HepG2 (cell line): ENCODE measurements around the gene LHX3. TPM values are rescaled to one million over a fixed set of nuclear protein-coding genes. Genes with fewer than 3 reads are reported as not detected.

Experiments
- ATAC-seq: fragments of 200-7000 bp; cut with Tn5 transposase; 3 replicates; pipeline ENCODE4 v1.9.1; 2020; ENCODE audit warnings: mild to moderate bottlenecking, moderate library complexity
- BruUV-seq: library from RNA; stranded (reverse); fragments of 400-500 nt; replicated peaks from 2 replicates; lab custom pipeline; 2021; lab: Mats Ljungman, UMichigan
- CTCF ChIA-PET: fragments of 300-600 bp; formaldehyde crosslinking; extraction: SDS; loops from one replicate; lab custom pipeline; 2021; ENCODE audit warnings: low total read pairs, inconsistent platforms, low intra/inter-chr PET ratio; lab: Yijun Ruan, JAX
- POLR2A ChIA-PET: fragments of 350-600 bp; sonication (Branson Sonifier 250); formaldehyde crosslinking; loops from one replicate; lab custom pipeline; 2020; ENCODE audit warnings: antibody characterized with exemption, inconsistent platforms; lab: Yijun Ruan, JAX
- DNase-seq: peaks from one replicate; pipeline ENCODE4 v3.0.0-alpha.2; 2015; ENCODE audit warnings: low spot score
- FAIRE-seq: peaks from 3 replicates; lab custom pipeline; 2011; peaks lifted over from hg19 to GRCh38; lab: Jason Lieb, UNC
- H2AFZ ChIP-seq: one replicate; pipeline ENCODE4 v1.6.1; 2011; ENCODE audit warnings: low read length, inconsistent platforms
- H3K27ac ChIP-seq: fragments of 300-600 bp; 3 replicates; pipeline ENCODE4 v1.8.0; 2011; ENCODE audit warnings: mixed run types, mild to moderate bottlenecking, mixed read lengths, low read length, inconsistent platforms; ENCODE audit not compliant: insufficient read depth; ENCODE audit errors: extremely low read length
- H3K27me3 ChIP-seq, 2 experiments: fragments of 200-600 bp in 1 of 2; 2 replicates in 1 of 2; 3 replicates in 1 of 2; pipeline versions ENCODE4 v1.6.0 to v1.8.0; 2011; ENCODE audit warnings: low read length in 2 of 2, mild to moderate bottlenecking in 2 of 2, moderate library complexity in 2 of 2, inconsistent platforms in 1 of 2; ENCODE audit not compliant: insufficient read depth in 2 of 2, control insufficient read depth in 1 of 2
- H3K36me3 ChIP-seq, 2 experiments: fragments of 200-600 bp in 1 of 2; replicated peaks in 1 of 2; 2 replicates in 1 of 2; 3 replicates in 1 of 2; pipeline versions ENCODE4 v1.5.1 to v1.8.0; 2011; ENCODE audit warnings: low read length in 2 of 2, inconsistent platforms in 1 of 2; ENCODE audit not compliant: insufficient read depth in 2 of 2, control insufficient read depth in 1 of 2
- H3K4me1 ChIP-seq: 2 replicates; pipeline ENCODE4 v1.5.1; 2012; ENCODE audit warnings: low read length, inconsistent platforms; ENCODE audit not compliant: insufficient read depth
- H3K4me2 ChIP-seq: 2 replicates; pipeline ENCODE4 v1.6.0; 2011; ENCODE audit warnings: low read depth, low read length, inconsistent platforms
- H3K4me3 ChIP-seq, 3 experiments: fragments of 200-600 bp in 1 of 3; sonication (generic), shearing (Covaris generic) in 1 of 3; replicated peaks in 1 of 3; 2 replicates each; pipeline ENCODE4 v1.5.1; 2011 to 2016; ENCODE audit warnings: low read length in 3 of 3, inconsistent platforms in 2 of 3, low read depth in 2 of 3, mild to moderate bottlenecking in 2 of 3, control low read depth in 1 of 3, mixed read lengths in 1 of 3; ENCODE audit not compliant: insufficient read depth in 1 of 3
- H3K79me2 ChIP-seq: one replicate; pipeline ENCODE4 v1.6.1; 2011; ENCODE audit warnings: low read length, inconsistent platforms; ENCODE audit not compliant: insufficient read depth
- H3K9ac ChIP-seq: 2 replicates; pipeline ENCODE4 v1.6.0; 2011; ENCODE audit warnings: mild to moderate bottlenecking, low read depth, low read length, inconsistent platforms; ENCODE audit not compliant: insufficient read depth
- H3K9me3 ChIP-seq: 2 replicates; pipeline ENCODE4 v1.5.1; 2012; ENCODE audit warnings: mild to moderate bottlenecking, low read length
- H4K20me1 ChIP-seq: 2 replicates; pipeline ENCODE4 v1.6.0; 2011; ENCODE audit warnings: inconsistent platforms, mild to moderate bottlenecking, low read length, moderate library complexity; ENCODE audit not compliant: insufficient read depth
- ATRX ChIP-seq: sonication (generic); formaldehyde crosslinking; IDR thresholded peaks from 2 replicates; pipeline ENCODE4 v1.4.0; 2020; ENCODE audit warnings: missing genetic modification reagents, borderline replicate concordance
- HOXA3 ChIP-seq: sonication (generic); formaldehyde crosslinking; IDR thresholded peaks from 2 replicates; pipeline ENCODE4 v1.5.0; 2020; ENCODE audit warnings: missing genetic modification reagents
- MZF1 ChIP-seq: sonication (generic); formaldehyde crosslinking; IDR thresholded peaks from 2 replicates; pipeline ENCODE4 v1.8.1; 2023; ENCODE audit warnings: mild to moderate bottlenecking, missing genetic modification reagents, borderline replicate concordance
- NCOA5 ChIP-seq: sonication (generic); formaldehyde crosslinking; IDR thresholded peaks from 2 replicates; pipeline ENCODE4 v1.4.0; 2020; ENCODE audit warnings: missing genetic modification reagents
- NFYB ChIP-seq: sonication (generic); formaldehyde crosslinking; IDR thresholded peaks from 2 replicates; pipeline ENCODE4 v1.4.0; 2020; ENCODE audit warnings: missing genetic modification reagents
- NR1H2 ChIP-seq: sonication (generic); formaldehyde crosslinking; IDR thresholded peaks from 2 replicates; pipeline ENCODE4 v1.8.1; 2022; ENCODE audit warnings: low read depth, missing genetic modification reagents, borderline replicate concordance
- PRPF4 ChIP-seq: fragments of 200-400 bp; formaldehyde crosslinking; IDR thresholded peaks from 2 replicates; pipeline ENCODE4 v1.6.1; 2016; ENCODE audit warnings: low read length, low read depth; ENCODE audit not compliant: poor library complexity, severe bottlenecking
- RARA ChIP-seq: IDR thresholded peaks from 2 replicates; pipeline ENCODE4 v1.6.1; 2016; ENCODE audit warnings: missing genetic modification reagents, missing compliant biosample characterization
- RBM22 ChIP-seq: fragments of 200-400 bp; formaldehyde crosslinking; optimal IDR thresholded peaks from 2 replicates; pipeline ENCODE3; 2017; ENCODE audit warnings: mild to moderate bottlenecking, low read length, moderate library complexity
- SALL1 ChIP-seq: sonication (generic); formaldehyde crosslinking; IDR thresholded peaks from 2 replicates; pipeline ENCODE4 v1.8.0; 2022; ENCODE audit warnings: mild to moderate bottlenecking, missing genetic modification reagents
- YEATS4 ChIP-seq: sonication (generic); formaldehyde crosslinking; IDR thresholded peaks from 2 replicates; pipeline ENCODE4 v1.4.0; 2020; ENCODE audit warnings: missing genetic modification reagents, borderline replicate concordance
- ZBTB21 ChIP-seq: sonication (generic); formaldehyde crosslinking; IDR thresholded peaks from 2 replicates; pipeline ENCODE4 v1.4.0; 2020; ENCODE audit warnings: missing genetic modification reagents
- ZBTB42 ChIP-seq: sonication (generic); formaldehyde crosslinking; IDR thresholded peaks from 2 replicates; pipeline ENCODE4 v1.5.0; 2020; ENCODE audit warnings: mild to moderate bottlenecking, missing genetic modification reagents
- ZNF775 ChIP-seq: sonication (generic); formaldehyde crosslinking; IDR thresholded peaks from 2 replicates; pipeline ENCODE4 v1.4.0; 2020; ENCODE audit warnings: missing genetic modification reagents, mild to moderate bottlenecking, moderate library complexity, borderline replicate concordance
- ZSCAN30 ChIP-seq: sonication (generic); formaldehyde crosslinking; IDR thresholded peaks from 2 replicates; pipeline ENCODE4 v1.5.0; 2020; ENCODE audit warnings: mild to moderate bottlenecking, missing genetic modification reagents
- WGBS: methylation state at CpG from one replicate; pipeline ENCODE4 v1.1.6; 2017; ENCODE audit warnings: low lambda C conversion rate; 5-methylcytosine and 5-hydroxymethylcytosine counted together
- in situ Hi-C: cut with HindIII; loops from 2 replicates; pipeline ENCODE4 v1.10.0; 2017; ENCODE audit warnings: low pct_unique_long_range_greater_than_20kb; ENCODE audit not compliant: extremely low pct_ligation_motif_present
- intact Hi-C: fragments of 100-400 bp; cut with micrococcal nuclease; formaldehyde crosslinking; loops from one replicate; pipeline ENCODE4 v1.10.0; 2022; ENCODE audit not compliant: unreplicated experiment
- polyA plus RNA-seq, 8 experiments: library from polyadenylated mRNA; depleted of rRNA in 3 of 8; stranded (reverse) in 7 of 8; unstranded in 1 of 8; fragments of >200 nt; fragmentation: Illumina TruSeq in 4 of 8; extraction: Trizol in 4 of 8; gene quantifications; 2 replicates each; pipeline versions ENCODE4 v1.2.1 to v1.2.3, GENCODE V29; 2011 to 2016; ENCODE audit warnings: low read depth in 4 of 8, missing spikeins in 1 of 8, mixed read lengths in 1 of 8; ENCODE audit not compliant: insufficient read depth in 1 of 8
- total RNA-seq, 5 experiments: library from RNA; depleted of rRNA; stranded (reverse); fragments of >200 nt; fragmentation: Illumina TruSeq; extraction: Trizol; gene quantifications; 2 replicates each; pipeline ENCODE4 v1.2.3, GENCODE V29; 2016; ENCODE audit warnings: low read depth in 1 of 5
- TF ChIP-seq, protein P1 (sequence below): fragments of 450-650 bp; IDR thresholded peaks from 2 replicates; pipeline ENCODE4 v1.6.1; 2017

Gene LHX3
- total and polyA plus RNA-seq, 2 of the 13 experiments (the other 11 are each of a cell fraction or from before 2014, with no cell fraction given) = not detected

DNA sequence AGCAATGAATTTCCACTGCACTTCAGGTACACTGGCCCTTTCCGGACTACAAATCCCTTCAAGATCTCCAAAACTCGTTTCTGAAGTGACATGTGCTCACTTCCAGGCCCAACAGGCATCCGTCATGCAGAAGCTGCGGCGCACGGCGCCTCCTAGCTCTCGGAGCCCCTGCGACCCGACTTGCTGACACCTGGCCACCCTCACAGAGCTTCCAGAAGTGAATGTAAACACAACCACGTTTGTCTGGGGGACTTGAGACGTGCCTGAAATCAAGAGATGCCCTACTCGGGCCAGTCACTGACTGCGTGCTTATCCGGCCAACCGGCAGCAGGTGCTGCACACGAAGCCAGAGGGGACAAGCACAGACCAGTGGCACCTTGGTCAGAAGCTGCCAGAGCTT, 4.9 kb upstream of the LHX3 start:
- DNase-seq (no peak), FAIRE-seq (no peak), ATAC-seq (no peak)
- TF ChIP-seq ZNF775 (no peak), MZF1 (CRISPR knock-in tag) (no peak), HOXA3 (CRISPR knock-in tag) (no peak), PRPF4 (no peak), NR1H2 (CRISPR knock-in tag) (no peak), SALL1 (no peak)
- no TSS peak for BruUV-seq
- Histone ChIP-seq H3K4me1 (peaks cover 12% of the 10 kb centered on the region), H3K4me2 (no peak overlapping the region), H4K20me1 (peaks cover 25% of the 10 kb centered on the region; the same call in 1 of the 2 replicates), H3K27ac (no peak overlapping the region), H2AFZ (no peak overlapping the region), H3K36me3 (peaks cover 25 to 57% of the 10 kb centered on the region in 2 experiments), H3K4me3 (no peak overlapping the region), H3K79me2 (no peaks in the 10 kb centered on the region), H3K27me3 (no peaks in the 10 kb centered on the region; a peak in 1 of 5 replicates), H3K9ac (no peak overlapping the region), H3K9me3 (no peaks in the 10 kb centered on the region)
- in situ Hi-C loops (no loop called here), intact Hi-C loops (no loop called here)
- 93% methylated on average over 15 of the region's 17 CpGs for WGBS
- ChIA-PET POLR2A (no interaction called here), CTCF (no interaction called here)

DNA sequence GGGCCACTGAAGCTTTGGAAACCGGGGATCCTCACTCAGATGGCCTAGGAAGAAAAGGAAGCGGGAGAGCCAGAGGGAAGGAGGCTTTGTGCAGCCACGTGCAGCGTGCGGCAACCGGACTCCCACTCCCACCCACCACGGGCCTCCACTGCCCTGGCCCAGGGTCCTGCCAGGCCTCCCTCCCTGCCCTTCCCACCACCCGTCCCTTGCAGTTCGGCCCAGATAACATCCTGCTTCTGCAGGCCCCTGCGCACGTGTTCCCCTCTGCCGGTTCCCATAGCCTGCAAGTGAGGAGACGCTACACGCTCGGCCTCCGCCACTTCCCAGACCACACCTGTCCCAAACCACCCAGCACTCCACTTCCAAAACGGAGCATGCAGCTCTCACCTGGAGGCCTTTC, 4.3 kb upstream of the LHX3 start:
- intact Hi-C loops = no loop called here
- BruUV-seq = no TSS peak
- CTCF ChIA-PET = no interaction called here

More for the DNA sequence above, 4.3 kb upstream of the LHX3 start:
- H4K20me1 ChIP-seq = peaks cover 25% of the 10 kb centered on the region; the same call in 1 of the 2 replicates
- H3K9me3 ChIP-seq = no peaks in the 10 kb centered on the region
- no peak overlapping the region for H3K27ac ChIP-seq
- in situ Hi-C loops = no loop called here
- no peak for DNase-seq
- no peak overlapping the region for H3K9ac ChIP-seq
- no peak overlapping the region for H3K4me3 ChIP-seq
- 96% methylated on average over 17 of the region's 17 CpGs for WGBS
- ATAC-seq = no peak
- H3K27me3 ChIP-seq = peaks cover 0 to 3% of the 10 kb centered on the region in 2 experiments; a peak in 2 of 5 replicates
- POLR2A ChIA-PET = no interaction called here
- H3K79me2 ChIP-seq = no peaks in the 10 kb centered on the region
- no peak overlapping the region for H2AFZ ChIP-seq
- no peak for FAIRE-seq
- H3K4me1 ChIP-seq = peaks cover 12% of the 10 kb centered on the region
- no peak overlapping the region for H3K4me2 ChIP-seq
- peaks cover 22 to 52% of the 10 kb centered on the region in 2 experiments for H3K36me3 ChIP-seq
- TF ChIP-seq ZBTB42 (CRISPR knock-in tag) (no peak), NCOA5 (CRISPR knock-in tag) (no peak), ZSCAN30 (CRISPR knock-in tag) (no peak), ZBTB21 (CRISPR knock-in tag) (no peak), ATRX (no peak), RARA (CRISPR knock-in tag) (no peak), YEATS4 (CRISPR knock-in tag) (no peak), NFYB (no peak), RBM22 (no peak)
- TF ChIP-seq, protein P1, sequence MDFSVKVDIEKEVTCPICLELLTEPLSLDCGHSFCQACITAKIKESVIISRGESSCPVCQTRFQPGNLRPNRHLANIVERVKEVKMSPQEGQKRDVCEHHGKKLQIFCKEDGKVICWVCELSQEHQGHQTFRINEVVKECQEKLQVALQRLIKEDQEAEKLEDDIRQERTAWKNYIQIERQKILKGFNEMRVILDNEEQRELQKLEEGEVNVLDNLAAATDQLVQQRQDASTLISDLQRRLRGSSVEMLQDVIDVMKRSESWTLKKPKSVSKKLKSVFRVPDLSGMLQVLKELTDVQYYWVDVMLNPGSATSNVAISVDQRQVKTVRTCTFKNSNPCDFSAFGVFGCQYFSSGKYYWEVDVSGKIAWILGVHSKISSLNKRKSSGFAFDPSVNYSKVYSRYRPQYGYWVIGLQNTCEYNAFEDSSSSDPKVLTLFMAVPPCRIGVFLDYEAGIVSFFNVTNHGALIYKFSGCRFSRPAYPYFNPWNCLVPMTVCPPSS = no peak
